ENCODE results near the gene FMNL2. TPM values are rescaled to one million over a fixed set of nuclear protein-coding genes. Genes with fewer than 3 reads are reported as not detected.

The FMNL2 gene
- total and polyA plus RNA-seq, 2 of the 4 experiments (the other 2 are of a cell fraction) = 10.9 to 11.4 TPM

GRCh38 chr2:152578573-152578972 lies 243.6 kb downstream of the FMNL2 start:
- H3K4me3 ChIP-seq (ENCODE audit: insufficient read depth, low read depth, low read length) = no peak overlapping the region
- no peak overlapping the region for H2AK5ac ChIP-seq (ENCODE audit: low read depth, low read length)
- H3K9me3 ChIP-seq (ENCODE audit: control insufficient read depth, insufficient read depth, low read length) = no peaks in the 10 kb centered on the region
- no peak overlapping the region for H2BK120ac ChIP-seq (ENCODE audit: low read depth, low read length)
- no peak overlapping the region for H3K9ac ChIP-seq (ENCODE audit: low read depth, low read length)
- H4K5ac ChIP-seq (ENCODE audit: low read depth, low read length) = no peak overlapping the region
- H3K4ac ChIP-seq (ENCODE audit: low read depth, low read length) = no peak overlapping the region
- H3K9me1 ChIP-seq (ENCODE audit: insufficient read depth, low read length) = no peaks in the 10 kb centered on the region
- no CpG with 5 or more reads among the region's 4 CpGs for WGBS, 2 experiments (ENCODE audit: extremely low coverage in 2 of 2, insufficient read length in 1 of 2)
- CTCF ChIA-PET = interaction anchor here (0.5 kb wide), 1 partner anchor 35 kb away, joined by 4 read pairs; no protein-coding TSS in a partner anchor
- no peak overlapping the region for H3K18ac ChIP-seq (ENCODE audit: low read depth, low read length)
- H3K14ac ChIP-seq (replicated peaks; ENCODE audit: low read depth, low read length) = no peak overlapping the region
- no peak overlapping the region for H2BK15ac ChIP-seq (ENCODE audit: low read depth, low read length)
- no TSS peak for BruUV-seq (replicated peaks)
- H3K56ac ChIP-seq (ENCODE audit: extremely low read depth, insufficient read depth, low read length) = no peak overlapping the region
- POLR2A ChIA-PET (ENCODE audit: unreplicated experiment) = no interaction called here
- intact Hi-C loops (cut with micrococcal nuclease) (no loop called here), in situ Hi-C loops (cut with MboI; ENCODE audit: low sequenced_read_pairs) (no loop called here), dilution Hi-C loops (cut with HindIII; ENCODE audit: low sequenced_read_pairs, unreplicated experiment) (no loop called here)
- H3K4me2 ChIP-seq (ENCODE audit: low read depth, low read length) = no peak overlapping the region
- no peak overlapping the region for H4K8ac ChIP-seq (ENCODE audit: low read depth in 2 of 2, low read length in 2 of 2)
- no peaks in the 10 kb centered on the region for H3K27me3 ChIP-seq (ENCODE audit: control insufficient read depth, insufficient read depth, low read length)
- peaks cover 0 to 3% of the 10 kb centered on the region in 2 experiments; a peak in 2 of 4 replicates for H3K79me1 ChIP-seq (ENCODE audit: low read depth in 1 of 2, low read length in 2 of 2)
- no peak overlapping the region for H3K27ac ChIP-seq (ENCODE audit: insufficient read depth, low read length)
- H3K23ac ChIP-seq (ENCODE audit: low read depth, low read length) = no peak overlapping the region
- peaks cover 4% of the 10 kb centered on the region; the same call in 1 of the 2 replicates for H3K4me1 ChIP-seq (ENCODE audit: control insufficient read depth, insufficient read depth, low read length)
- DNase-seq (no peak), ATAC-seq (ENCODE audit: low read depth) (no peak)
- H2BK5ac ChIP-seq (ENCODE audit: low read depth, low read length, poor library complexity, severe bottlenecking) = no peak overlapping the region
- no peak overlapping the region for H4K91ac ChIP-seq (ENCODE audit: insufficient read depth, low read depth, low read length)
- H2BK20ac ChIP-seq (ENCODE audit: low read depth, low read length) = no peak overlapping the region
- H3K36me3 ChIP-seq (ENCODE audit: control insufficient read depth, insufficient read depth, low read length) = no peaks in the 10 kb centered on the region
- no peak for TF ChIP-seq BHLHE40 (IDR thresholded peaks at IDR 0.05; ENCODE audit: low read depth, low read length)
- no peak for TF ChIP-seq POLR2A (IDR thresholded peaks at IDR 0.05; ENCODE audit: low read depth, low read length)
- no peak for TF ChIP-seq RFX5 (IDR thresholded peaks at IDR 0.05; ENCODE audit: low read depth, low read length)
- no peak for TF ChIP-seq SMC3 (IDR thresholded peaks at IDR 0.05; ENCODE audit: low read depth, low read length)
- no peak for TF ChIP-seq CHD1 (IDR thresholded peaks at IDR 0.05; ENCODE audit: low read depth, low read length)
- TF ChIP-seq USF2 (IDR thresholded peaks at IDR 0.05; ENCODE audit: low read depth, low read length) = no peak
- no peak for TF ChIP-seq CEBPB (IDR thresholded peaks at IDR 0.05; ENCODE audit: low read depth, low read length)
- no peak for TF ChIP-seq RAD21 (IDR thresholded peaks at IDR 0.05; ENCODE audit: low read length)
- TF ChIP-seq ELK1 (IDR thresholded peaks at IDR 0.05; ENCODE audit: borderline replicate concordance, low read depth, low read length) = no peak
- no peak for TF ChIP-seq FOS (IDR thresholded peaks at IDR 0.05; ENCODE audit: low read depth, low read length)
- no peak for TF ChIP-seq MAZ (IDR thresholded peaks at IDR 0.05; ENCODE audit: borderline replicate concordance, low read depth, low read length)
- no peak for TF ChIP-seq RCOR1 (IDR thresholded peaks at IDR 0.05; ENCODE audit: insufficient replicate concordance, low read length)
- TF ChIP-seq CTCF (conservative IDR thresholded peaks at IDR 0.05; ENCODE audit: low read depth, low read length) = no peak
- no peak for TF ChIP-seq MAFK (IDR thresholded peaks at IDR 0.05; ENCODE audit: low read depth, low read length)
- no peak for TF ChIP-seq MXI1 (IDR thresholded peaks at IDR 0.05; ENCODE audit: borderline replicate concordance, low read depth, low read length)
- no peak for TF ChIP-seq NFE2L2 (IDR thresholded peaks at IDR 0.05; ENCODE audit: low read depth, low read length)
- H2AK9ac ChIP-seq (replicated peaks; ENCODE audit: low read depth, low read length, poor library complexity) = no peak overlapping the region
- no peak overlapping the region for H2AFZ ChIP-seq (replicated peaks; ENCODE audit: low read length, poor library complexity)
- H4K20me1 ChIP-seq (ENCODE audit: insufficient read depth, low read length) = no peaks in the 10 kb centered on the region

Measured in IMR-90 (cell line).